ENCODE measurements around the gene ARHGEF33. TPM values are rescaled to one million over a fixed set of nuclear protein-coding genes. Genes with fewer than 3 reads are reported as not detected.

ARHGEF33 gene
- total RNA-seq, 2 experiments from 2014 or later: 0.38 TPM; not detected in 1

- H3K4me3 ChIP-seq (ENCODE audit: low read depth, low read length, poor library complexity, severe bottlenecking): no peak overlapping the region
- H3K9me3 ChIP-seq (ENCODE audit: low read length): no peaks in the 10 kb centered on the region; the same call in 1 of the 2 replicates
- intact Hi-C loops (cut with micrococcal nuclease; ENCODE audit: unreplicated experiment): no loop called here
- H3K79me2 ChIP-seq (ENCODE audit: insufficient read depth, low read depth, low read length): peaks cover 4% of the 10 kb centered on the region; the same call in 1 of the 2 replicates
- no peak for TF ChIP-seq EZH2phosphoT487 (IDR thresholded peaks at IDR 0.05; ENCODE audit: borderline replicate concordance, low read depth, low read length)
- TF ChIP-seq CTCF (conservative IDR thresholded peaks at IDR 0.05; ENCODE audit: low read length): no peak
- H3K27ac ChIP-seq (ENCODE audit: low read depth, low read length, poor library complexity, severe bottlenecking): no peak overlapping the region
- DNase-seq (ENCODE audit: low spot score): no peak
- H3K9me2 ChIP-seq (ENCODE audit: insufficient read depth, low read length): no peaks in the 10 kb centered on the region
- peaks cover 9% of the 10 kb centered on the region for H3K4me1 ChIP-seq (ENCODE audit: insufficient read depth, low read length, poor library complexity, severe bottlenecking)
- no peak overlapping the region for H2AFZ ChIP-seq (ENCODE audit: low read length)
- no peaks in the 10 kb centered on the region for H4K20me1 ChIP-seq (ENCODE audit: insufficient read depth, low read length)
- peaks cover 19% of the 10 kb centered on the region for H3K36me3 ChIP-seq (ENCODE audit: insufficient read depth, low read length)
- ChIA-PET CTCF (ENCODE audit: unreplicated experiment) (no interaction called here), POLR2A (interaction anchor here (1.8 kb wide), 1 partner anchor 9 kb away, joined by 5 read pairs; no protein-coding TSS in a partner anchor)
- no peak overlapping the region for H3K4me2 ChIP-seq (ENCODE audit: low read length)
- BruUV-seq (replicated peaks): no TSS peak
Observed at GRCh38 chr2:38871432-38871831, 18.2 kb upstream of the ARHGEF33 start.

- Histone ChIP-seq H3K4me2 (ENCODE audit: low read length) (no peak overlapping the region), H3K9me3 (ENCODE audit: low read length) (no peaks in the 10 kb centered on the region; the same call in 1 of the 2 replicates), H4K20me1 (ENCODE audit: insufficient read depth, low read length) (no peaks in the 10 kb centered on the region), H2AFZ (ENCODE audit: low read length) (no peak overlapping the region), H3K79me2 (ENCODE audit: insufficient read depth, low read depth, low read length) (peaks cover 4% of the 10 kb centered on the region; the same call in 1 of the 2 replicates), H3K4me3 (ENCODE audit: low read depth, low read length, poor library complexity, severe bottlenecking) (no peak overlapping the region), H3K9me2 (ENCODE audit: insufficient read depth, low read length) (no peaks in the 10 kb centered on the region), H3K4me1 (ENCODE audit: insufficient read depth, low read length, poor library complexity, severe bottlenecking) (peaks cover 13% of the 10 kb centered on the region), H3K27ac (ENCODE audit: low read depth, low read length, poor library complexity, severe bottlenecking) (no peak overlapping the region), H3K36me3 (ENCODE audit: insufficient read depth, low read length) (no peaks in the 10 kb centered on the region)
- ChIA-PET CTCF (ENCODE audit: unreplicated experiment) (no interaction called here), POLR2A (interaction anchor here (0.6 to 1.7 kb wide), 4 partner anchors 8 to 324 kb away, joined by 3 to 4 read pairs (median 4); no protein-coding TSS in a partner anchor)
- DNase-seq (ENCODE audit: low spot score): no peak
- intact Hi-C loops (cut with micrococcal nuclease; ENCODE audit: unreplicated experiment): no loop called here
- TF ChIP-seq EZH2phosphoT487 (IDR thresholded peaks at IDR 0.05; ENCODE audit: borderline replicate concordance, low read depth, low read length): no peak
- no peak for TF ChIP-seq CTCF (conservative IDR thresholded peaks at IDR 0.05; ENCODE audit: low read length)
- BruUV-seq (replicated peaks): no TSS peak
Observed at GRCh38 chr2:38873763-38874162, 15.9 kb upstream of the ARHGEF33 start.

GRCh38 chr2:38875227-38875575 lies 14.5 kb upstream of the ARHGEF33 start:
- peaks cover 4% of the 10 kb centered on the region; the same call in 1 of the 2 replicates for H3K79me2 ChIP-seq (ENCODE audit: insufficient read depth, low read depth, low read length)
- POLR2A ChIA-PET: interaction anchor here (0.7 to 1.5 kb wide), 2 partner anchors 19 to 26 kb away, joined by 7 to 8 read pairs; no protein-coding TSS in a partner anchor

More at GRCh38 chr2:38875227-38875575, 14.5 kb upstream of the ARHGEF33 start:
- no peaks in the 10 kb centered on the region; the same call in 1 of the 2 replicates for H3K9me3 ChIP-seq (ENCODE audit: low read length)
- BruUV-seq (replicated peaks): no TSS peak
- TF ChIP-seq EZH2phosphoT487 (IDR thresholded peaks at IDR 0.05; ENCODE audit: borderline replicate concordance, low read depth, low read length): no peak
- no peak for TF ChIP-seq CTCF (conservative IDR thresholded peaks at IDR 0.05; ENCODE audit: low read length)
- peaks cover 13% of the 10 kb centered on the region for H3K4me1 ChIP-seq (ENCODE audit: insufficient read depth, low read length, poor library complexity, severe bottlenecking)
- H3K4me2 ChIP-seq (ENCODE audit: low read length): peak overlapping the region; percentile 88
- intact Hi-C loops (cut with micrococcal nuclease; ENCODE audit: unreplicated experiment): no loop called here
- no peak overlapping the region for H3K27ac ChIP-seq (ENCODE audit: low read depth, low read length, poor library complexity, severe bottlenecking)
- DNase-seq (ENCODE audit: low spot score): no peak
- H2AFZ ChIP-seq (ENCODE audit: low read length): peak overlapping the region; percentile 99
- no peaks in the 10 kb centered on the region for H3K36me3 ChIP-seq (ENCODE audit: insufficient read depth, low read length)
- no peaks in the 10 kb centered on the region for H4K20me1 ChIP-seq (ENCODE audit: insufficient read depth, low read length)
- CTCF ChIA-PET (ENCODE audit: unreplicated experiment): no interaction called here
- no peaks in the 10 kb centered on the region for H3K9me2 ChIP-seq (ENCODE audit: insufficient read depth, low read length)
- peak overlapping the region; percentile 81 for H3K4me3 ChIP-seq (ENCODE audit: low read depth, low read length, poor library complexity, severe bottlenecking)
